Measurements from ENCODE around the gene SNX33.
A peak's percentile ranks its signal among the peaks of the same experiment; 100 is the strongest.

Gene SNX33

DNA sequence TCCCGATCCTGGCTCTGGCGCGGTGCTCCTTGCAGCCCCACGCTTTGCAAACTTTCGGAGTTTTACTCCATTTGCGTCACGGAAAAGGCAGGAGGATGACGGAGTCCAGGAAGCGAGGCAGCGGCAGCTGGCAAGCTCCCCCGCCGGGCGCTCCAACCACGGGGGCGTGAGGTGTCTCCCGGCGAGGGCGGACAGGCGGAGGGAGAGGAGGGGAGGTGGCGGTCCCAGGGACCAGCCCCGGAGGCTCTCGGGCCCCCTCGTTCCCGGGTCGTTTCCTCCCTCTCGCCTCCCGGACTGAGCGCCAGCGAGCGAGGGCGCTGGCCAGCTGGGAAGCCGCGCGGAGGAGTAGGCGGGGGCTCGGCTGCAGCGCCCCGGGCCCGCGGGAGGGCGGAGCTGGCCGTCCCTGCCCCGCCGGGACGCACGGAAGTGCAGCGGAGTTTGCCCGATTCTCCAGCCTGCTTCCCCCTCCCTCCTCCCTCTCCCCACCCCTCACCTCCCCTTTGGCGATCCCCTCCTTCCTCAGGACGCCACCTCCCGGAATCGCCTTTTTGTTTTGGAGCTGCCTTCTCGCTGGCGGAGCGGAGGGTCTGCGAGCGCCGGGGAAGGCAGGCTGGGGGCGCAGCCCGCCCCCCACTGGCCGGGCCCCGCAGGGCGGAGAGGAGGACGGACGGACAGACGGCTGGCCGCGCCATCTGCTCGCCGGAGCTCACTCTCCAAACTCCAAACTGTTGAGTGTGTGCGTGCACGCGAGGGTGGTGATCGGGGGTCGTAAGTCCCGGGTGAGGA is at the start of gene SNX33:
Gene SNX33, plus strand, starts transcription at position 543 of the 786 bp plus-strand sequence. CDS start 1,191 bp downstream, outside the sequence.
- Histone ChIP-seq H3K9ac (ENCODE audit: low read depth, low read length) (peak within 1 kb of the TSS; percentile 97), H3K9me3 (ENCODE audit: control insufficient read depth, insufficient read depth, low read length) (no peaks in the 10 kb centered on the region), H3K4me1 (ENCODE audit: control insufficient read depth, insufficient read depth, low read length) (peaks cover 14% of the 10 kb centered on the region), H3K36me3 (ENCODE audit: control insufficient read depth, insufficient read depth, low read length) (peaks cover 9% of the 10 kb centered on the region), H3K27me3 (ENCODE audit: control insufficient read depth, insufficient read depth, low read length) (peaks cover 14% of the 10 kb centered on the region), H3K4me3 (ENCODE audit: low read depth, low read length) (peak within 1 kb of the TSS; percentile 90)

GRCh38 chr15:75598361-75598760 is 49.4 kb upstream of the SNX33 start:
- Histone ChIP-seq H3K9ac (ENCODE audit: low read depth, low read length) (no peak overlapping the region), H3K9me3 (ENCODE audit: control insufficient read depth, insufficient read depth, low read length) (no peaks in the 10 kb centered on the region), H3K36me3 (ENCODE audit: control insufficient read depth, insufficient read depth, low read length) (peaks cover 11% of the 10 kb centered on the region), H3K4me3 (ENCODE audit: low read depth, low read length) (no peak overlapping the region), H3K27me3 (ENCODE audit: control insufficient read depth, insufficient read depth, low read length) (no peaks in the 10 kb centered on the region), H3K4me1 (ENCODE audit: control insufficient read depth, insufficient read depth, low read length) (no peaks in the 10 kb centered on the region)

DNA sequence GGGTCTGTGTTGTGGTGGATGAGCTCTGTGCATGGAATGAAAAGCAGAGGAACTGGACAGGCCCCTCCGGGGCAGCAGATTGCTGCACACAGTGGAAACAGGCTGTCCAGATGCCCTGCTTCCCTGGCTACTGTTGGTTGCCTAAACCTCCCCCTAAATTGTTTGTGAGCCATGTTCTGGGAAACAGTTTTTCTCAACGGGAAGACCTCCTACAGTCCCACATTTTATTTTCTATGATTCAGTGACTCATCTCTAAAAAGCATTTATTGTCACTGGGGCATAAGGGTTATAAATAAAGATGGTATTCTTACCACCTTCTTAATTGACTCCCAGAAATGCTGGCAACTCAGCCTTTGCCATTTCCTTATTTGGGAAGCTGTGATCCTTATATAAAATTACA is 48.3 kb upstream of the SNX33 start:
- Histone ChIP-seq H3K36me3 (ENCODE audit: control insufficient read depth, insufficient read depth, low read length) (peaks cover 10% of the 10 kb centered on the region), H3K9me3 (ENCODE audit: control insufficient read depth, insufficient read depth, low read length) (no peaks in the 10 kb centered on the region), H3K4me3 (ENCODE audit: low read depth, low read length) (no peak overlapping the region), H3K4me1 (ENCODE audit: control insufficient read depth, insufficient read depth, low read length) (no peaks in the 10 kb centered on the region), H3K27me3 (ENCODE audit: control insufficient read depth, insufficient read depth, low read length) (no peaks in the 10 kb centered on the region), H3K9ac (ENCODE audit: low read depth, low read length) (no peak overlapping the region)

DNA sequence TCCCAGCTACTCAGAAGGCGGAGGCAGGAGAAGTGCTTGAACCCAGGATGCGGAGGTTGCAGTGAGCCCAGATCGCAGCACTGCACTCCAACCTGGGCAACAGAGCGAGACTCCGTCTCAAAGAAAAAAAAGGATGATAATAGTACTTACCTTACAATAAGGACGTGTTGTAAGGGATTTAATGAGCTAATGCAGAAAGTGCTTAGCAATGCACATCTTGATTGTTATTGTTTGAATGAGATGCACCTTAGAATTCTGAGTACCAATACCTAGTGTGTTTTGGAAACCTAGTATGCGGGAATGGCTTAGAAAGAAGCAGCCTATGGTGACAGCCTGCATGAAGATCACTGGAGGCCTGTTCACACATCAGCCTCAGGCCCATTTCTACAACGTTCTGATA is 41.7 kb upstream of the SNX33 start:
- H3K9me3 ChIP-seq (ENCODE audit: control insufficient read depth, insufficient read depth, low read length): no peaks in the 10 kb centered on the region
- no peak overlapping the region for H3K4me3 ChIP-seq (ENCODE audit: low read depth, low read length)
- H3K36me3 ChIP-seq (ENCODE audit: control insufficient read depth, insufficient read depth, low read length): peaks cover 20% of the 10 kb centered on the region
- H3K9ac ChIP-seq (ENCODE audit: low read depth, low read length): no peak overlapping the region
- no peaks in the 10 kb centered on the region for H3K4me1 ChIP-seq (ENCODE audit: control insufficient read depth, insufficient read depth, low read length)
- H3K27me3 ChIP-seq (ENCODE audit: control insufficient read depth, insufficient read depth, low read length): no peaks in the 10 kb centered on the region

DNA sequence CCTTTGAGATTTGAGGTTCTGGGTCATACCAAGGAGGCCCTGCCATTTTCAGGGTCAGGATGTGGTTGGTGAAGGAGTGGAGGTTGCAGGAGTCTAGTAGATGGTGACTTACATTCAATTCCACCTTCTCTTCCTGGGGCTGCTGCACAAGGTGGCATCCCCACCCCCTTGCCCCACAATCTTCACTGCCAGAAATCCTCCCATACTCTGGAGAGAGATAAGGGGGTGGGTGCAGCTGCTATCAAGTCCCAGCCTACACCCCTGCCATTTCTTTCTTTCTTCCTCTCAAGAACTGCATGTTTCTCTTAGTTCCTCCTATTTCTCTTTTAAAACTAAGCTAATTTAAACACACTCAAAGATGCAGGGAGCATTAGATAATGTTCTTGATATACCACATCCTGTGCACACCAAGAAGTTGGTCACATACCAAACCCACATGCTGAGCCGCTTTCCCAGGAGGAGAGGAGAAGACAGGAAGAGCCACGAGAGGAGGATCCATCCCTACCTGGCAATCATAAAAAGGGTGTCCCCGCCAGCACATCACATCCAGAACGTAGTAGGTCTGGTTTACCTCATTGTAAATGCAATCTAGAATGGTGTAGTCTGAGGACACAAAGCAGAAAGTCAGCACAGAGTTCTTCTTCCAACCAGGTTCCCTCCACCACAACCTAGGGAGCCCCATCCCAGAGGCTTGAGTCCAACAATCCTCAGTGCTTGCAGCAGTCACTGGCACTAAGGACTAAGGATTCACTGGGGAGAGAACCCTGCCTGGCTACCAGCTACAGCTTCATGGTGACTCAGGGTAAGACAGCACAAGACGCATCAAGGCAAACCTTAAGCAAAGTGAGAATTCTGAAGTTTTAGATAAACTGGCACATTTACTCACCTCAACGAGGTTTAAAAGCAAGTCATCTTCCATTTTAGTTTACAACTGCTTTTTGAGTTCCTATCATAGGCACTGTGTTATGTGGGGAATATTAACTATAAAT is 40.7 kb upstream of the SNX33 start:
- Histone ChIP-seq H3K9ac (ENCODE audit: low read depth, low read length) (no peak overlapping the region), H3K9me3 (ENCODE audit: control insufficient read depth, insufficient read depth, low read length) (no peaks in the 10 kb centered on the region), H3K4me1 (ENCODE audit: control insufficient read depth, insufficient read depth, low read length) (no peaks in the 10 kb centered on the region), H3K27me3 (ENCODE audit: control insufficient read depth, insufficient read depth, low read length) (no peaks in the 10 kb centered on the region), H3K4me3 (ENCODE audit: low read depth, low read length) (no peak overlapping the region), H3K36me3 (ENCODE audit: control insufficient read depth, insufficient read depth, low read length) (peaks cover 20% of the 10 kb centered on the region)

DNA sequence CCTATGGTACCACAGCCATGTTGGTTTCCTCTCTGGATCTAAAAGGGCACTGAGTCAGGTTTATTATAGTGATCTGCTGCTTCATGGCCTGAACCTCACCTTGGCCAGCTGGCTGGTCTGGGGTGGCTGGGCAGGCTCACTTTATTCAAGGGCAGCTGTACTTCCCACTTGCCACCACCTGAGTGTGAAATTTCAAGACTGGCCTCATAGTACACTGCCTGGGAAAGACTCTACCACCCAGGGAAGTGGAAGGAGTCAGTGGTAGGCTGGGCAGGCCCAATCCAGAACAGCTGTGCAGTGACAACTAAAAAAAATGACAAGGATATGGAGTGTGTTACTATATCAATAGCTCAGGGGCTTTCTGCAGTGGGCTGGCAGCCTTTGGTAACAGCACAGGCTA is 30.9 kb upstream of the SNX33 start:
- H3K4me1 ChIP-seq (ENCODE audit: control insufficient read depth, insufficient read depth, low read length): no peaks in the 10 kb centered on the region
- peaks cover 10% of the 10 kb centered on the region for H3K36me3 ChIP-seq (ENCODE audit: control insufficient read depth, insufficient read depth, low read length)
- no peak overlapping the region for H3K9ac ChIP-seq (ENCODE audit: low read depth, low read length)
- no peak overlapping the region for H3K4me3 ChIP-seq (ENCODE audit: low read depth, low read length)
- H3K9me3 ChIP-seq (ENCODE audit: control insufficient read depth, insufficient read depth, low read length): no peaks in the 10 kb centered on the region
- no peaks in the 10 kb centered on the region for H3K27me3 ChIP-seq (ENCODE audit: control insufficient read depth, insufficient read depth, low read length)

- Histone ChIP-seq H3K9ac (ENCODE audit: low read depth, low read length) (no peak overlapping the region), H3K4me1 (ENCODE audit: control insufficient read depth, insufficient read depth, low read length) (no peaks in the 10 kb centered on the region), H3K9me3 (ENCODE audit: control insufficient read depth, insufficient read depth, low read length) (no peaks in the 10 kb centered on the region), H3K4me3 (ENCODE audit: low read depth, low read length) (no peak overlapping the region), H3K27me3 (ENCODE audit: control insufficient read depth, insufficient read depth, low read length) (no peaks in the 10 kb centered on the region), H3K36me3 (ENCODE audit: control insufficient read depth, insufficient read depth, low read length) (peaks cover 10% of the 10 kb centered on the region)
Observed at GRCh38 chr15:75620058-75620820, 27.5 kb upstream of the SNX33 start.

GRCh38 chr15:75620841-75621391 is 26.8 kb upstream of the SNX33 start:
- no peaks in the 10 kb centered on the region for H3K27me3 ChIP-seq (ENCODE audit: control insufficient read depth, insufficient read depth, low read length)
- peaks cover 10% of the 10 kb centered on the region for H3K36me3 ChIP-seq (ENCODE audit: control insufficient read depth, insufficient read depth, low read length)

GRCh38 chr15:75622505-75622904 is 25.2 kb upstream of the SNX33 start:
- no peak overlapping the region for H3K4me3 ChIP-seq (ENCODE audit: low read depth, low read length)
- no peaks in the 10 kb centered on the region for H3K27me3 ChIP-seq (ENCODE audit: control insufficient read depth, insufficient read depth, low read length)
- H3K9ac ChIP-seq (ENCODE audit: low read depth, low read length): no peak overlapping the region
- H3K36me3 ChIP-seq (ENCODE audit: control insufficient read depth, insufficient read depth, low read length): peaks cover 4% of the 10 kb centered on the region
- no peaks in the 10 kb centered on the region for H3K4me1 ChIP-seq (ENCODE audit: control insufficient read depth, insufficient read depth, low read length)
- no peaks in the 10 kb centered on the region for H3K9me3 ChIP-seq (ENCODE audit: control insufficient read depth, insufficient read depth, low read length)

More at GRCh38 chr15:75620841-75621391, 26.8 kb upstream of the SNX33 start:
- H3K9ac ChIP-seq (ENCODE audit: low read depth, low read length): no peak overlapping the region
- no peak overlapping the region for H3K4me3 ChIP-seq (ENCODE audit: low read depth, low read length)
- H3K9me3 ChIP-seq (ENCODE audit: control insufficient read depth, insufficient read depth, low read length): no peaks in the 10 kb centered on the region
- no peaks in the 10 kb centered on the region for H3K4me1 ChIP-seq (ENCODE audit: control insufficient read depth, insufficient read depth, low read length)

- Histone ChIP-seq H3K9ac (ENCODE audit: low read depth, low read length) (peak within 1 kb of the TSS; percentile 82), H3K4me1 (ENCODE audit: control insufficient read depth, insufficient read depth, low read length) (no peaks in the 10 kb centered on the region), H3K27me3 (ENCODE audit: control insufficient read depth, insufficient read depth, low read length) (no peaks in the 10 kb centered on the region), H3K9me3 (ENCODE audit: control insufficient read depth, insufficient read depth, low read length) (no peaks in the 10 kb centered on the region), H3K4me3 (ENCODE audit: low read depth, low read length) (peak within 1 kb of the TSS; percentile 92), H3K36me3 (ENCODE audit: control insufficient read depth, insufficient read depth, low read length) (no peaks in the 10 kb centered on the region)
Observed at GRCh38 chr15:75625542-75626347, 22.0 kb upstream of the SNX33 start, which contains the start of gene SNUPN. Gene SNUPN (minus strand): TSS chr15:75625725. CDS start chr15:75621051, 4,674 bp downstream.
